ENCODE measurements around the gene ECE1. TPM values are rescaled to one million over a fixed set of nuclear protein-coding genes. Genes with fewer than 3 reads are reported as not detected.

Gene ECE1
- total RNA-seq, 4 donors from 2014 or later, result 45.6 to 175 (median 59.1) TPM

GRCh38 chr1:21325231-21325718 lies 35.0 kb upstream of the ECE1 start:
- H3K27ac ChIP-seq, result peak overlapping the region; percentile 85 to 93
- TF ChIP-seq POLR2A (IDR thresholded peaks at IDR 0.05) (no peak), CTCF (IDR thresholded peaks at IDR 0.05) (no peak)
- H3K4me1 ChIP-seq, result peaks cover 36 to 48% of the 10 kb centered on the region in 2 donors
- no peaks in the 10 kb centered on the region for H3K36me3 ChIP-seq
- no peak overlapping the region for H3K4me3 ChIP-seq
- intact Hi-C loops (cut with DNase I; ENCODE audit: low total_unique reads), result no loop called here
- no peaks in the 10 kb centered on the region for H3K9me3 ChIP-seq
- no peak for DNase-seq
- no peaks in the 10 kb centered on the region for H3K27me3 ChIP-seq

- Histone ChIP-seq H3K9me3 (no peaks in the 10 kb centered on the region), H3K36me3 (no peaks in the 10 kb centered on the region), H3K4me3 (no peak overlapping the region), H3K27me3 (no peaks in the 10 kb centered on the region), H3K27ac (peak overlapping the region; percentile 85 to 93), H3K4me1 (peaks cover 36 to 55% of the 10 kb centered on the region in 2 donors)
- intact Hi-C loops (cut with DNase I; ENCODE audit: low total_unique reads), result no loop called here
- no peak for TF ChIP-seq CTCF (IDR thresholded peaks at IDR 0.05)
- TF ChIP-seq POLR2A (IDR thresholded peaks at IDR 0.05), result peak in 1 of 2 donors; percentile 21
- peak; percentile 81 to 87 for DNase-seq
These were observed 34.3 kb upstream of the ECE1 start for GRCh38 chr1:21324368-21325141.

GRCh38 chr1:21323091-21323490 lies 32.8 kb upstream of the ECE1 start:
- Histone ChIP-seq H3K36me3 (no peaks in the 10 kb centered on the region), H3K27ac (peak overlapping the region; percentile 85 to 93), H3K9me3 (no peaks in the 10 kb centered on the region), H3K4me1 (peaks cover 41 to 58% of the 10 kb centered on the region in 2 donors), H3K27me3 (no peaks in the 10 kb centered on the region), H3K4me3 (no peak overlapping the region)
- no peak for TF ChIP-seq POLR2A (IDR thresholded peaks at IDR 0.05)
- DNase-seq, result peak in 1 of 2 donors; percentile 48
- intact Hi-C loops (cut with DNase I; ENCODE audit: low total_unique reads), result no loop called here

GRCh38 chr1:21322681-21323016 lies 32.4 kb upstream of the ECE1 start:
- H3K4me1 ChIP-seq, result peaks cover 45 to 61% of the 10 kb centered on the region in 2 donors
- peak overlapping the region; percentile 85 to 93 for H3K27ac ChIP-seq
- H3K9me3 ChIP-seq, result no peaks in the 10 kb centered on the region
- no peak for TF ChIP-seq CTCF (IDR thresholded peaks at IDR 0.05)
- TF ChIP-seq POLR2A (IDR thresholded peaks at IDR 0.05), result no peak
- H3K36me3 ChIP-seq, result no peaks in the 10 kb centered on the region
- no peak for DNase-seq
- intact Hi-C loops (cut with DNase I; ENCODE audit: low total_unique reads), result no loop called here
- no peaks in the 10 kb centered on the region for H3K27me3 ChIP-seq
- H3K4me3 ChIP-seq, result no peak overlapping the region

GRCh38 chr1:21321963-21322680 lies 31.9 kb upstream of the ECE1 start:
- intact Hi-C loops (cut with DNase I; ENCODE audit: low total_unique reads), result no loop called here
- peaks cover 42 to 61% of the 10 kb centered on the region in 2 donors for H3K4me1 ChIP-seq
- no peak for TF ChIP-seq POLR2A (IDR thresholded peaks at IDR 0.05)
- peak in 1 of 4 experiments; percentile 9 for TF ChIP-seq CTCF (IDR thresholded peaks at IDR 0.05)
- no peak for DNase-seq
- H3K27ac ChIP-seq, result peak overlapping the region; percentile 85 to 93
- no peaks in the 10 kb centered on the region for H3K36me3 ChIP-seq
- no peak overlapping the region for H3K4me3 ChIP-seq
- H3K9me3 ChIP-seq, result no peaks in the 10 kb centered on the region
- no peaks in the 10 kb centered on the region for H3K27me3 ChIP-seq

Data from uterus (tissue), 4 donors.